HG02763 (cell line): ENCODE measurements around the gene NEDD4L.
"Not testable (repeated sequence)": the region's sequence is repeated elsewhere in the genome, so short reads cannot be mapped to it uniquely, and the experiment has no call there.

ENCODE experiments used
- ATAC-seq: cut with Tn5 transposase; IDR thresholded peaks from one replicate; pipeline ENCODE4 v1.9.1; 2021; ENCODE audit warnings: mild to moderate bottlenecking, moderate library complexity; ENCODE audit not compliant: unreplicated experiment

Gene NEDD4L

GRCh38 chr18:58146099-58146498 lies 102.1 kb downstream of the NEDD4L start:
- ATAC-seq: no peak

- ATAC-seq: peak; percentile 81
Observed at GRCh38 chr18:58148954-58149471, 105.0 kb downstream of the NEDD4L start.

DNA sequence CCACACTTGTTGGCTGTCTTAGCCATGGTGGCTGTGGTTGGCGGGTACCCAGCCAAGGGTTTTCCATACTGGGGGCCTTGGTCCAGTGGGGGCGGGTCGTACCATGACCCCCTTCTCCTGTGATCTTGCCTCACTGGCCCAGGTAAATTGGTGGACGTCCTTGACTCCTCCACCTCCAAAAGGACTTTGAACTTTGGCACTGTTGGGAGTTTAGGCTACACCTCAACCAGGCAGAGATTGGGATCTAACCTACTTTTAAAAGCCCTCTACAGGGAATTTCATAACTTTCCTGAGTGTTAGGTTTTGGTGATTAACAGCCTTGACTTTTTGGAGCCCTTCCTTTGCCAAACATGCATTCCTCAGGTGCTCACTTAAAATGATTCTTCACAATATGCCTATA lies 106.7 kb downstream of the NEDD4L start:
- no peak for ATAC-seq

GRCh38 chr18:58152216-58152615 lies 108.2 kb downstream of the NEDD4L start:
- no peak for ATAC-seq

GRCh38 chr18:58152891-58153290 lies 108.9 kb downstream of the NEDD4L start:
- ATAC-seq: no peak

DNA sequence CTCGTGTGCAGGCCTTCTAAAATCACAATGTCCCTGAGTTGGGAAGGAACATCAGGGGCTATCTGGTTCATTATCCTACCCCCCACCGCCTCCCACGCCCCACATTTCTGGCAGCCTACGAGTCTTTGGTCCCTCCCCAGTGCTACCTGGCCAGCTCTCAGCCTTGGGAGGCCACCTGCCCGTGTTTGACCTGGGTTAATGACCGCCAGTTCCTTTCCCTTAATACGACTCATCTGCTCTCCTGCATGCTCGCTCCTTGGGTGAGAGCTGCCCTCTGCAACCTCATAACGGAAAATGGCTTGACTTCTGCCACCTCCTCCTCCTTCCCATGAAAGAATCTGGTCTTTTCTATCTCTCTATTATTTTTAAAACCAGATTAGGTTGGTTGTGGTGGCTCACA lies 112.5 kb downstream of the NEDD4L start:
- ATAC-seq: no peak

DNA sequence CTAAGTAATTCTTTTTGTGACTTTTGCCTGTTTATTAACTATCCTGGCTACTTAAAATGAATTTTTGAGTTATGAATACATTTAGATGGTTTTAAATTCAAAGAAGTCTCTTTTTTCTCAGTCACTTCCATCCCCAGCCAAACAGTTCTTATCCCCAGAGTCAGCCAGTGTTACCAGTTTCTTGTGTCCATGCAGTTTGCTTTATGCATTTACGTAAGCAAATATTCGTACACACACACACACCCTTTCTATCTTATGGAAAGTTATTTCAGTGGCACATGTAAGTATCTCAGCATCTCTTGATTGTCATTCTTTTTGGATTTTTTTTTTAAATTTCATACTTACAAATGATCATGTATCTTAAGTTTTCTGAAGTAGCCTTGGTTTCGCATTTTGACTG lies 113.2 kb downstream of the NEDD4L start:
- no peak for ATAC-seq

GRCh38 chr18:58158008-58158407 lies 114.0 kb downstream of the NEDD4L start:
- ATAC-seq: no peak

DNA sequence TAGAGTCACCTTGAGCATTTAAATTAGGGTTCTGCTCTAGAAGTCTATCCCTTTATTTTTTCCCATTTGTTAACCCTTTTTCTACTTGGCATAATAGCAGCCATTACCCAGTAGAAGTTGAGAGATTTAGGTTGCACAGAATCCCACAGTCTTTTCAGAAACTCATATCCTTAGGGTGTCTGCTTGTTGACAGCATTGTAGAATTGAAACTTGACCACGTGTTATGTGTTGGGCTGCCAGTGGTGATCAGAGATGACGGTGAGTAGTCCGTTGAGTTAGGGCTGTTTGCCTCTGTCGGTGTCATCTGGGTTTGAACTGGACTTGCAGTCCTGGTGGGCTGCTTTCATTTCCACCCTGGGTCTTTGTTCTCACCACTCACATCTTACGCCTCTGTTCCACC lies 114.4 kb downstream of the NEDD4L start:
- no peak for ATAC-seq

DNA sequence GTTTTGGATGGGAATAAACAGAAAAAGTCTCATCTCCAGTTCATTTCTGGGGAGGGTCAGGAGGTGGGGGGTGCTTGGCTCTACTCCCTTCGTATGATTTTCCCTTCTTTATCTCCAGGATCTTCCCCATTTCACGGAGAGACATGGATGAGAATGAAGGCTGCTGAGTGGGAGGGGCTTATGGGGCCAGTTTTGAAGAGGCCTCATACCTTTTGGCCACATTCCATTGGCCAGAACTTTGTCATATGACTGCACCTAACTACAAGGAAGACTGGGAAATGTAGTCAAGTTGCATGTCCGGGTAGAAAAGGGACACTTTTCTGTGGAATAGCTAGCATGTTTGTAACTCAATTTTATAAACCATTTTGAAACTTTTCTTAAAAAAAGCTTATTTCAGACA lies 117.6 kb downstream of the NEDD4L start:
- no peak for ATAC-seq

GRCh38 chr18:58162127-58162526 lies 118.1 kb downstream of the NEDD4L start:
- ATAC-seq: no peak

GRCh38 chr18:58163004-58163590 lies 119.1 kb downstream of the NEDD4L start:
- ATAC-seq: no peak

DNA sequence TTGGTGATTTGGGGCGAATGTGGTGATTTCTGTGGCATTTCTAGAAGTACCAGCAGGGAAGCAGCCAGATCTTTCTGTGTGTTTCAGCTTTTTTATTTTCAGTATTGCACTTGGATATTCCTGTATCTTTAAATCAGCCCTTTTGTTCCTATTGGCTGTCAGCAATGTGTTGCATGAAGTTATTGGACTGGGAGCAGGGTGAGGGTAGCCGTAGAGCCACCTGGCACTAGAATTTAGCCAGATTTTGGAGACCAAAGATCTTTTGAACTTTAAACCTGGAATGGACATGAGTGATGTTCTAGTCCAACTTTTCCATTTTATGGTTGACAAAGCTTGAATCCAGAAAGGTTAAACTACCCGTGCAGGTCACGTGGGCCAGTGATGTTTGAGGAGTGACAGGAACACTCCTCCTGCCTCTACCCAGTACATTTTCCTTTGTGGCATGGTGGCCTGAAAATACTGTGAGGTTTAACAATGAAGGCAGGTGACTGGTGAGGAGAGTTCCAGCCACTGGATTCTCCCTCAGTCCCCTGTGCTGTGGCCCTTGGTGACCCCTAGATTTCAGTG lies 122.3 kb downstream of the NEDD4L start:
- no peak for ATAC-seq

GRCh38 chr18:58167073-58167472 lies 123.0 kb downstream of the NEDD4L start:
- ATAC-seq: no peak

DNA sequence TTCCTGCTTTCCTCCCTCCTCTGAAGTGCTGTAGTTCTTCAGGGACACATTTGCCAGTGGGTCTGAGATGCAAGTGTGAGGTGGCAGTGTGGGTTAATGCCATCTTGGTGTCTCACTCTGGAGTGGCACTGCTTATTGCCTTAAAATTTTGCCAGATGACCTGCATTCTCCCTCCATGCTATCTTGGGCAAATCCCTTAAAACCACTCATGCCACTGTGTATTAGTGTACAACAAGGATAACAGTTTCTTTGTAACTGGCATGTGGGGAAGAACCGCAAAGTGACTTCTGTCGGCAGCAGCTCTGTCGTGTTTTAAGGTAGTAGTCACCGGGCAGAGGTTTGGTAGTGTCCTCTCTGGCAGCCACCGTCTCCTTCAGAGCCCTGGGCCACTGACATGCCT lies 124.2 kb downstream of the NEDD4L start:
- no peak for ATAC-seq

GRCh38 chr18:58168993-58169392 lies 125.0 kb downstream of the NEDD4L start:
- ATAC-seq: no peak

DNA sequence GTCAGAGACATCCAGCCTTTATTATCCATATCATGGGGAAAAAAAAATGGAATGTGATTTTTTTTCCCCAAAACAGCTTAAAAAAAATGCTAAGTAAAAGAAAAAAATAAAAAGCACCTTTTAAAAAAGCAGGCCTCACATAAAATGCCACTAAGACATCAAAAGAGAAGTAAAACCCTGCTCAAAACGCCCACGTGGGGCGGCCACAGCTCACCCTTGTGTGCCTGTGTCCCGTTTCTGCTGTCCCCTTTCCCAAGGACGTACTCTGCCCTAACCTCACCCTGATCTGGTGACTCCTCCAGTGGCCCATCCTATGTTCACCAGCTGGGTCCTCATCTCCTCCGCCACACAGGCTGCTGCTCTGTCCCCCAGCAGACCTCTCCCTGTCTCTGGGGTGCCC lies 125.4 kb downstream of the NEDD4L start:
- no peak for ATAC-seq

DNA sequence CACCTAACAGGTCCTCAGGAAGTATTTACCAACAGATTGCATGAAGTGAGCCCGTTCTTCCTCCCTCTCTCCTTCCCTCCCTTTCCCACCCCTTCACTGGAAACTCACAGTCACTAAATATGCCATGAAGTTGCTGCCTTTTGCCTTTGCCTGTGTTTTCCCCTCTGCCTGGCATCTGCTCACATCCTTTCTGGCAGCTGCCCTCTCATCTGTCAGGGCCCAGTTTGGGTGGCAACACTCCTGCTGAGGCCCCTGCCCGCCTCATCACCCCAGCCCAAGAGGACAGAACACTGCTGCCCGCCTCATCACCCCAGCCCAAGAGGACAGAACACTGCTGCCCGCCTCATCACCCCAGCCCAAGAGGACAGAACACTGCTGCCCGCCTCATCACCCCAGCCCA lies 126.0 kb downstream of the NEDD4L start:
- ATAC-seq: not testable (repeated sequence)

DNA sequence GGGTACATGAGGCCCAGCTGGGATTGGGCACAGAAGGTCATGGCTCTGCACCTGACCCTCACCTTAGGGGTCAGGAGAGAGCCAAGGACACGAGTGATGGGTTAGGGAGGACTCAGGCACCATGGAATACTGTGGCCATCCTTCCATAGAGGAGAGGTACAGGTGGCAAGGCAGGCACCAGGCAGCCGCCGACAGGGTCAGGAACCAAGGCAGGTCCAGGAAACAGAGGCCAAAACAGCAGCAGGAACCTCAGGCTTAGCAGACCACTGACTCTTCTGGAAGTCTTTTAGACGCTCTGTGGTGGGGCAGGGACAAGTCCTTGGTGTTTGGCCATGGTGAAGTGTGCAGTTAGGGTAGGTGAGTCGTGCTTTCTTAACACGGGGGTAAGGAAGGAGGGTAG lies 128.0 kb downstream of the NEDD4L start:
- ATAC-seq: no peak

DNA sequence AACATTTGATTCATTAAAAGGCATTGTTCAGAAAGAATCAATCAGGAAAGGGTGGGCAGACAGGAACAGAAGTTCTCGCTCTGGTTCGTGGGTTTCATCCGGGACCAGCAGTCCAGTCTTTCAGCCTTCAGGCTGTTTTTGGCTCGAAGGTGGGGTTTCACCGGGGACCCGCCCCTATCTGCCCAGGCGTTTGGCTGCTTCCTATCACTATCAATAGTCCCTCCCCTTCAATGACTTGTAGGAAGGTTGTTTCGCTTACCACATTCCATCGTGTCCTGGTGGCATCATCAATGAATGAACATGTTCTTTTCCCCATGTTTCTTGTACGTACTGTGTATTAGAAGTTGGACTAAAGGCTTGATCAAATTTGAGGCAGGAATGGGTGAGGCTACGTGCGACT lies 130.3 kb downstream of the NEDD4L start:
- ATAC-seq: no peak

DNA sequence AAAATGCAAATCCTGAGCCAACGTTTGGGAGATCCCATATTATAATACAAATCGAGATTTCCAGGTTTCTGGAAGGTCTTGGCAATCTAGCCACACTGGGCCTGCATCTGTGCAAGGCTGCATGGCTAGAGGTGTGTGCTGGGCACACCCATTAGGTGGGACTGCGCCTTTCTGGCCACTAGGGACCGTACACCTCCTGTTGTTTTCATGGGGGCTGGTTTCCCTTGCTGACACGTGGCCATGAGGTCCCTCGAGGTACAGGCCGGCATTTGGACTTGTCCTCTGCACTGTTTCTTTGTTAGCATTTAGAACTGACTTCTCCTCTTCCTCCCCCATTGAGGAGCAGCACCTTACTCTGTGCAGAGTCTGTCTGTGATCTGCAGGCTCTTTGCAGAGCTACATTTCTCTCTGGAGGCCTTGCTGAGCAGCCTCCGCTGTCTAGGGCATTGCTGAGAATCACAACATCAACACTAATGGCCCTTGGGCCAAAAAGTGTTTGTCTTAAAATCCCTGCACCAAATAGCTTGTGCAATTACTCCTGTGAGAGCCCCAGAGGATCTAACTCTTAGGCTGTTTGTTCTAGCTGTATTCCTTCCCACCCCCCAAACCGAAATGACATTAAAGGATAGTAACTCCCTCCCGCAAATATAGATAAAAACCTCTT lies 131.2 kb downstream of the NEDD4L start:
- ATAC-seq: no peak

- no peak for ATAC-seq
Observed at GRCh38 chr18:58175786-58176176, 131.8 kb downstream of the NEDD4L start.
